ENCODE data around the gene FJX1.

Gene FJX1

DNA sequence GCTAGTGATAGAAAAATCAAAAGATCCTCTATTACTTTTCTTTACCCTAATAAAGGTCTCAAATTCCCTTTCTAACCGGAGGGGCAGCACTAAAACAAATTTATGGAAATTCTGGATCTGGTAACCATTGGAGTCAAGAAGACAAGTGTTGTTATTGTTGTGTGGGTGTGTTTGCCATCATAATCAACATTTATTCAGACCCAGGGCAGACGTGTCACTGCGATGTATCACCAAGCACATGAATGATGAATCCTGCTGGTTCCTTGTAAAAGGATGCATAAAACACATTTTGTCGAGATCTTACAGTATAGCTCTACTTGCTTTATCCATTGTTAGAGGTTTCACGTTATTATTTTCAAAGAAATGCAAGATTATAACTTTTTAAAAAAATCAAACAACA, 12.1 kb upstream of the FJX1 start (continued):
- TF ChIP-seq, protein P1, sequence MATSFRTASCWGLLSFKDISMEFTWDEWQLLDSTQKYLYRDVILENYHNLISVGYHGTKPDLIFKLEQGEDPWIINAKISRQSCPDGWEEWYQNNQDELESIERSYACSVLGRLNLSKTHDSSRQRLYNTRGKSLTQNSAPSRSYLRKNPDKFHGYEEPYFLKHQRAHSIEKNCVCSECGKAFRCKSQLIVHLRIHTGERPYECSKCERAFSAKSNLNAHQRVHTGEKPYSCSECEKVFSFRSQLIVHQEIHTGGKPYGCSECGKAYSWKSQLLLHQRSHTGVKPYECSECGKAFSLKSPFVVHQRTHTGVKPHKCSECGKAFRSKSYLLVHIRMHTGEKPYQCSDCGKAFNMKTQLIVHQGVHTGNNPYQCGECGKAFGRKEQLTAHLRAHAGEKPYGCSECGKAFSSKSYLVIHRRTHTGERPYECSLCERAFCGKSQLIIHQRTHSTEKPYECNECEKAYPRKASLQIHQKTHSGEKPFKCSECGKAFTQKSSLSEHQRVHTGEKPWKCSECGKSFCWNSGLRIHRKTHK (tag by site-specific recombination; IDR thresholded peaks at IDR 0.05) = no peak
- TF ChIP-seq, protein P2, sequence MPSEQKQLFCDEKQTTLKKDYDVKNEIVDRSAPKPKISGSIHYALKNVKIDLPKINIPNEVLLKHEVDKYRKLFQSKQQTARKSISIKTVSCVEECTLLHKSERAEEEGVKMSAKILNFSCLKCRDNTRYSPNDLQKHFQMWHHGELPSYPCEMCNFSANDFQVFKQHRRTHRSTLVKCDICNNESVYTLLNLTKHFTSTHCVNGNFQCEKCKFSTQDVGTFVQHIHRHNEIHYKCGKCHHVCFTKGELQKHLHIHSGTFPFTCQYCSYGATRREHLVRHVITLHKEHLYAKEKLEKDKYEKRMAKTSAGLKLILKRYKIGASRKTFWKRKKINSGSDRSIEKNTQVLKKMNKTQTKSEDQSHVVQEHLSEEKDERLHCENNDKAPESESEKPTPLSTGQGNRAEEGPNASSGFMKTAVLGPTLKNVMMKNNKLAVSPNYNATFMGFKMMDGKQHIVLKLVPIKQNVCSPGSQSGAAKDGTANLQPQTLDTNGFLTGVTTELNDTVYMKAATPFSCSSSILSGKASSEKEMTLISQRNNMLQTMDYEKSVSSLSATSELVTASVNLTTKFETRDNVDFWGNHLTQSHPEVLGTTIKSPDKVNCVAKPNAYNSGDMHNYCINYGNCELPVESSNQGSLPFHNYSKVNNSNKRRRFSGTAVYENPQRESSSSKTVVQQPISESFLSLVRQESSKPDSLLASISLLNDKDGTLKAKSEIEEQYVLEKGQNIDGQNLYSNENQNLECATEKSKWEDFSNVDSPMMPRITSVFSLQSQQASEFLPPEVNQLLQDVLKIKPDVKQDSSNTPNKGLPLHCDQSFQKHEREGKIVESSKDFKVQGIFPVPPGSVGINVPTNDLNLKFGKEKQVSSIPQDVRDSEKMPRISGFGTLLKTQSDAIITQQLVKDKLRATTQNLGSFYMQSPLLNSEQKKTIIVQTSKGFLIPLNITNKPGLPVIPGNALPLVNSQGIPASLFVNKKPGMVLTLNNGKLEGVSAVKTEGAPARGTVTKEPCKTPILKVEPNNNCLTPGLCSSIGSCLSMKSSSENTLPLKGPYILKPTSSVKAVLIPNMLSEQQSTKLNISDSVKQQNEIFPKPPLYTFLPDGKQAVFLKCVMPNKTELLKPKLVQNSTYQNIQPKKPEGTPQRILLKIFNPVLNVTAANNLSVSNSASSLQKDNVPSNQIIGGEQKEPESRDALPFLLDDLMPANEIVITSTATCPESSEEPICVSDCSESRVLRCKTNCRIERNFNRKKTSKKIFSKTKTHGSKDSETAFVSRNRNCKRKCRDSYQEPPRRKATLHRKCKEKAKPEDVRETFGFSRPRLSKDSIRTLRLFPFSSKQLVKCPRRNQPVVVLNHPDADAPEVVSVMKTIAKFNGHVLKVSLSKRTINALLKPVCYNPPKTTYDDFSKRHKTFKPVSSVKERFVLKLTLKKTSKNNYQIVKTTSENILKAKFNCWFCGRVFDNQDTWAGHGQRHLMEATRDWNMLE (tag by site-specific recombination; conservative IDR thresholded peaks at IDR 0.05; ENCODE audit: low read depth) = no peak
- no peak for TF ChIP-seq ZSCAN5A (tag by site-specific recombination; IDR thresholded peaks at IDR 0.05)

DNA sequence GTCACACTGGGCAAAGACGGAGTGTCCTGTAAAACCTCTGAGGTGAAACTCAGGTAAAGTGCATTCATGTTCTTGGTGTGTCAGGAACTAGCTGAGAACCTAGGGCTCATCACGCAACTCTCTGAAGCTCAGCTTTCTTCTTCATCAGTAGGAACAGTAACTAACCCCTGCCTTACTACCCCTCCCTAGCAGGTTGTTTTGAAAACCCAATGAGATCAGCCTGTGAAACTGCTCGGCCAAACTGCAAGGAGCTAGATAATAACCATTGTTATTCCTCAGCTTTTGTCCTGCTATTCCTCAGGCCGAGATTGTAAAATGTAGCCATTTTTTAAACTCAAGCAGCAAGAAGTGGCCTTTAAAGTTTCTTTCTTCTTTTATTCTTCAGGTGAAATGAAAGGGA, 9.8 kb upstream of the FJX1 start:
- H3K36me3 ChIP-seq (ENCODE audit: control insufficient read depth in 2 of 2, insufficient read depth in 1 of 2, low read length in 2 of 2) = no peaks in the 10 kb centered on the region
- ChIA-PET POLR2A (no interaction called here), CTCF (interaction anchor here (0.6 to 6.5 kb wide), 3 partner anchors 7 to 284 kb away, joined by 5 to 24 read pairs (median 8); no protein-coding TSS in a partner anchor)
- no peaks in the 10 kb centered on the region for H3K4me1 ChIP-seq (ENCODE audit: control insufficient read depth, insufficient read depth, low read length)
- TF ChIP-seq ZBTB48 (tag by site-specific recombination; IDR thresholded peaks at IDR 0.05) = peak; percentile 38; the same call in 1 of the 2 replicates
- TF ChIP-seq, protein P3, sequence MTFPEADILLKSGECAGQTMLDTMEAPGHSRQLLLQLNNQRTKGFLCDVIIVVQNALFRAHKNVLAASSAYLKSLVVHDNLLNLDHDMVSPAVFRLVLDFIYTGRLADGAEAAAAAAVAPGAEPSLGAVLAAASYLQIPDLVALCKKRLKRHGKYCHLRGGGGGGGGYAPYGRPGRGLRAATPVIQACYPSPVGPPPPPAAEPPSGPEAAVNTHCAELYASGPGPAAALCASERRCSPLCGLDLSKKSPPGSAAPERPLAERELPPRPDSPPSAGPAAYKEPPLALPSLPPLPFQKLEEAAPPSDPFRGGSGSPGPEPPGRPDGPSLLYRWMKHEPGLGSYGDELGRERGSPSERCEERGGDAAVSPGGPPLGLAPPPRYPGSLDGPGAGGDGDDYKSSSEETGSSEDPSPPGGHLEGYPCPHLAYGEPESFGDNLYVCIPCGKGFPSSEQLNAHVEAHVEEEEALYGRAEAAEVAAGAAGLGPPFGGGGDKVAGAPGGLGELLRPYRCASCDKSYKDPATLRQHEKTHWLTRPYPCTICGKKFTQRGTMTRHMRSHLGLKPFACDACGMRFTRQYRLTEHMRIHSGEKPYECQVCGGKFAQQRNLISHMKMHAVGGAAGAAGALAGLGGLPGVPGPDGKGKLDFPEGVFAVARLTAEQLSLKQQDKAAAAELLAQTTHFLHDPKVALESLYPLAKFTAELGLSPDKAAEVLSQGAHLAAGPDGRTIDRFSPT (tag by site-specific recombination; IDR thresholded peaks at IDR 0.05) = no peak
- H3K4me3 ChIP-seq (ENCODE audit: low read depth, low read length) = no peak overlapping the region
- no peaks in the 10 kb centered on the region for H3K9me3 ChIP-seq (ENCODE audit: control insufficient read depth, insufficient read depth, low read depth, low read length)
- H3K27ac ChIP-seq (ENCODE audit: extremely low read depth, low read depth, low read length) = no peak overlapping the region

DNA sequence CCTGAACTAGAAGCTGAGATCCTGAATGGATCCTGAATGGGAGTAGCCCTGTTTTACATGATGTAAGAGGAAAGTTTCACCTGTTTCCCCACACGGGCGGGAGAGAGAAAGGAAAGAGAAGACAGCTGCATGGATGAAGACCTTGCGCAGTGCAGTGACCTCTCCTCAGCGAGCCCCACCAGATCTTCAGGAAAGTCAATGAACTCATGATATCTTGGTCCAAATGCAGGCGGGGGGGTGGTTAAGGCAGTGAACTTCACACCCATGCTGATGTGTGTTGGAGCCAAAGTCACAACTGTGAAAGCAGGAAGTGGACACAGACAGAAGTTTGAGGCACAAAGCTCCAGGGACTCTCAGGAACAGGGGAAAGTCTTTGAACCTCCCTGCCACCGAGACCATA, 8.6 kb upstream of the FJX1 start:
- Histone ChIP-seq H3K9me3 (ENCODE audit: control insufficient read depth, insufficient read depth, low read depth, low read length) (no peaks in the 10 kb centered on the region), H3K4me3 (ENCODE audit: low read depth, low read length) (no peak overlapping the region), H3K36me3 (ENCODE audit: control insufficient read depth in 2 of 2, insufficient read depth in 1 of 2, low read length in 2 of 2) (no peaks in the 10 kb centered on the region), H3K4me1 (ENCODE audit: control insufficient read depth, insufficient read depth, low read length) (no peaks in the 10 kb centered on the region), H3K27ac (ENCODE audit: extremely low read depth, low read depth, low read length) (no peak overlapping the region)
- CTCF ChIA-PET = interaction anchor here (1.0 to 6.5 kb wide), 2 partner anchors 10 to 212 kb away, joined by 3 to 24 read pairs; no protein-coding TSS in a partner anchor
- TF ChIP-seq CTCF (tag by site-specific recombination; IDR thresholded peaks at IDR 0.05) (no peak), ZBTB20 (tag by site-specific recombination; IDR thresholded peaks at IDR 0.05) (no peak), PRDM2 (tag by site-specific recombination; IDR thresholded peaks at IDR 0.05; ENCODE audit: borderline replicate concordance) (no peak), ZFHX2 (tag by site-specific recombination; conservative IDR thresholded peaks at IDR 0.05) (no peak), ZNF658 (tag by site-specific recombination; IDR thresholded peaks at IDR 0.05) (no peak), ZBTB6 (tag by site-specific recombination; IDR thresholded peaks at IDR 0.05) (no peak), SP2 (tag by site-specific recombination; IDR thresholded peaks at IDR 0.05) (no peak)
- POLR2A ChIA-PET = no interaction called here

All from HEK293 (cell line).